H9 (cell line): ENCODE data around the gene FAM3C. TPM values are rescaled to one million over a fixed set of nuclear protein-coding genes. Genes with fewer than 3 reads are reported as not detected.

Source experiments
- DNase-seq: peaks from one replicate; pipeline ENCODE4 v3.0.0-alpha.2; 2017
- H2AFZ ChIP-seq: one replicate; pipeline ENCODE4 v1.6.1; 2013; ENCODE audit warnings: mild to moderate bottlenecking, low read length, control low read depth, moderate library complexity
- H2AK5ac ChIP-seq: 2 replicates; pipeline ENCODE4 v1.6.1; 2013; ENCODE audit warnings: low read length, control low read depth, mixed read lengths; ENCODE audit not compliant: insufficient read length
- H2BK120ac ChIP-seq: one replicate; pipeline ENCODE4 v1.6.1; 2013; ENCODE audit warnings: low read depth, mild to moderate bottlenecking, low read length, control low read depth, inconsistent platforms; ENCODE audit not compliant: poor library complexity, severe bottlenecking
- H2BK12ac ChIP-seq: 2 replicates; pipeline ENCODE4 v1.6.1; 2013; ENCODE audit warnings: low read length, control low read depth, mixed read lengths, low read depth; ENCODE audit not compliant: insufficient read length
- H2BK15ac ChIP-seq: 2 replicates; pipeline ENCODE4 v1.6.1; 2013; ENCODE audit warnings: low read depth, low read length, control low read depth
- H2BK20ac ChIP-seq: one replicate; pipeline ENCODE4 v1.6.1; 2013; ENCODE audit warnings: low read depth, mild to moderate bottlenecking, low read length, control low read depth, inconsistent platforms; ENCODE audit not compliant: poor library complexity, severe bottlenecking
- H2BK5ac ChIP-seq: 2 replicates; pipeline ENCODE4 v1.6.1; 2013; ENCODE audit warnings: low read length, control low read depth, mixed read lengths; ENCODE audit not compliant: insufficient read length
- H3K14ac ChIP-seq: 2 replicates; pipeline ENCODE4 v1.6.1; 2013; ENCODE audit warnings: low read length, control low read depth; ENCODE audit not compliant: insufficient read depth
- H3K18ac ChIP-seq: 2 replicates; pipeline ENCODE4 v1.6.1; 2013; ENCODE audit warnings: low read depth, mild to moderate bottlenecking, mixed read lengths, low read length, control low read depth; ENCODE audit not compliant: insufficient read length
- H3K23ac ChIP-seq: 2 replicates; pipeline ENCODE4 v1.6.1; 2013; ENCODE audit warnings: low read length, control low read depth, mixed read lengths, low read depth; ENCODE audit not compliant: insufficient read length
- H3K23me2 ChIP-seq: 2 replicates; pipeline ENCODE4 v1.6.1; 2013; ENCODE audit warnings: low read depth, mild to moderate bottlenecking, mixed read lengths, low read length, control low read depth; ENCODE audit not compliant: insufficient read length, poor library complexity, severe bottlenecking
- H3K27ac ChIP-seq: 2 replicates; pipeline ENCODE4 v1.5.1; 2013; ENCODE audit warnings: low read length, control low read depth, mixed read lengths, low read depth; ENCODE audit not compliant: insufficient read length
- H3K27me3 ChIP-seq: 2 replicates; pipeline ENCODE4 v1.6.1; 2013; ENCODE audit warnings: low read length, control low read depth, inconsistent platforms; ENCODE audit not compliant: insufficient read depth
- H3K4ac ChIP-seq: 2 replicates; pipeline ENCODE4 v1.6.1; 2013; ENCODE audit warnings: low read depth, mild to moderate bottlenecking, control low read depth, inconsistent platforms, low read length, moderate library complexity
- H3K4me1 ChIP-seq: 2 replicates; pipeline ENCODE4 v1.6.1; 2013; ENCODE audit warnings: low read length, control low read depth, inconsistent platforms; ENCODE audit not compliant: insufficient read depth
- H3K4me2 ChIP-seq: 2 replicates; pipeline ENCODE4 v1.6.1; 2013; ENCODE audit warnings: low read length, control low read depth, mixed read lengths; ENCODE audit not compliant: insufficient read length, insufficient read depth
- H3K56ac ChIP-seq: 2 replicates; pipeline ENCODE4 v1.6.1; 2013; ENCODE audit warnings: low read depth, mild to moderate bottlenecking, mixed read lengths, low read length, control low read depth; ENCODE audit not compliant: insufficient read length
- H3K79me1 ChIP-seq: 2 replicates; pipeline ENCODE4 v1.6.1; 2013; ENCODE audit warnings: low read depth, mild to moderate bottlenecking, moderate library complexity, low read length, control low read depth, inconsistent platforms; ENCODE audit not compliant: insufficient read depth, poor library complexity, severe bottlenecking
- H3K79me2 ChIP-seq: 2 replicates; pipeline ENCODE4 v1.6.1; 2013; ENCODE audit warnings: low read length, control low read depth, inconsistent platforms; ENCODE audit not compliant: insufficient read depth
- H3K9ac ChIP-seq: 2 replicates; pipeline ENCODE4 v1.6.1; 2013; ENCODE audit warnings: low read length, control low read depth, mixed read lengths; ENCODE audit not compliant: insufficient read length; ENCODE audit errors: extremely low read depth
- H3K9me3 ChIP-seq: one replicate; pipeline ENCODE4 v1.6.1; 2013; ENCODE audit warnings: low read depth, low read length, inconsistent platforms; ENCODE audit not compliant: control insufficient read depth
- H3T11ph ChIP-seq: one replicate; pipeline ENCODE4 v1.6.1; 2013; ENCODE audit warnings: mild to moderate bottlenecking, low read length, control low read depth, inconsistent platforms
- H4K20me1 ChIP-seq: one replicate; pipeline ENCODE4 v1.6.1; 2013; ENCODE audit not compliant: control insufficient read depth, insufficient read length, insufficient read depth
- H4K5ac ChIP-seq: 2 replicates; pipeline ENCODE4 v1.6.1; 2013; ENCODE audit warnings: low read depth, mild to moderate bottlenecking, mixed read lengths, low read length, control low read depth; ENCODE audit not compliant: insufficient read length
- H4K8ac ChIP-seq: replicated peaks from 2 replicates; pipeline ENCODE4 v1.6.1; 2013; ENCODE audit warnings: low read length, control low read depth, mixed read lengths, low read depth; ENCODE audit not compliant: insufficient read length
- H4K91ac ChIP-seq: 2 replicates; pipeline ENCODE4 v1.6.1; 2013; ENCODE audit warnings: low read depth, mild to moderate bottlenecking, moderate library complexity, mixed read lengths, low read length, control low read depth; ENCODE audit not compliant: insufficient read length
- H3K27ac Mint-ChIP-seq, 3 experiments: 2 replicates in 2 of 3; 3 replicates in 1 of 3; pipeline ENCODE4 v1.8.0; 2020 to 2021; ENCODE audit warnings: mixed read lengths in 3 of 3, mild to moderate bottlenecking in 1 of 3, moderate library complexity in 1 of 3
- H3K27me3 Mint-ChIP-seq: 2 replicates; pipeline ENCODE4 v1.8.0; 2021; ENCODE audit warnings: low read depth, mild to moderate bottlenecking, moderate library complexity, mixed read lengths
- H3K36me3 Mint-ChIP-seq, 3 experiments: 2 replicates in 2 of 3; 3 replicates in 1 of 3; pipeline ENCODE4 v1.8.0; 2020 to 2021; ENCODE audit warnings: low read depth in 3 of 3, mixed read lengths in 3 of 3; ENCODE audit not compliant: insufficient read depth in 1 of 3
- H3K4me1 Mint-ChIP-seq, 2 experiments: 2 replicates each; pipeline ENCODE4 v1.8.0; 2020; ENCODE audit warnings: mixed read lengths in 2 of 2
- H3K4me3 Mint-ChIP-seq, 2 experiments: 2 replicates in 1 of 2; 3 replicates in 1 of 2; pipeline ENCODE4 v1.8.0; 2020 to 2021; ENCODE audit warnings: mild to moderate bottlenecking in 2 of 2, mixed read lengths in 2 of 2, moderate library complexity in 1 of 2
- H3K9me3 Mint-ChIP-seq, 2 experiments: 2 replicates in 1 of 2; 3 replicates in 1 of 2; pipeline ENCODE4 v1.8.0; 2020; ENCODE audit warnings: mild to moderate bottlenecking in 2 of 2, mixed read lengths in 2 of 2, moderate library complexity in 1 of 2
- CTCF ChIP-seq: fragments of 200-600 bp; sonication (generic); conservative IDR thresholded peaks from 3 replicates; pipeline ENCODE4 v1.8.0; 2021; ENCODE audit warnings: antibody characterized with exemption, mild to moderate bottlenecking
- WGBS: extraction: QIAGEN DNeasy Blood & Tissue Kit; methylation state at CpG from one replicate; pipeline ENCODE4 v1.1.7; 2013; ENCODE audit warnings: missing lambda C conversion rate, low lambda C conversion rate, mixed read lengths; ENCODE audit not compliant: insufficient read length; ENCODE audit errors: extremely low coverage; 5-methylcytosine and 5-hydroxymethylcytosine counted together
- total RNA-seq: library from RNA; stranded (reverse); gene quantifications from 2 replicates; pipeline ENCODE4 v1.2.1, GENCODE V29; 2021

FAM3C gene
- total RNA-seq, 1 experiment from 2014 or later: 64.5 TPM

GRCh38 chr7:121437470-121437869 lies 41.4 kb upstream of the FAM3C start:
- no peak overlapping the region for H2BK120ac ChIP-seq
- H3K9ac ChIP-seq: no peak overlapping the region
- Mint-ChIP-seq H3K27me3 (no peaks in the 10 kb centered on the region), H3K9me3 (peaks cover 9 to 14% of the 10 kb centered on the region in 2 experiments), H3K27ac (peak overlapping the region in 1 of 3 experiments; percentile 14; a peak in 1 of 7 replicates), H3K4me1 (peaks cover 16 to 19% of the 10 kb centered on the region in 2 experiments), H3K4me3 (no peak overlapping the region), H3K36me3 (peaks cover 4 to 17% (median 8%) of the 10 kb centered on the region in 3 experiments; a peak in 6 of 7 replicates)
- H3K56ac ChIP-seq: no peak overlapping the region
- no peak overlapping the region for H3K14ac ChIP-seq
- WGBS: no CpG with 5 or more reads among the region's 6 CpGs
- no peak for TF ChIP-seq CTCF
- no peak overlapping the region for H3K18ac ChIP-seq
- H2AK5ac ChIP-seq: no peak overlapping the region
- no peaks in the 10 kb centered on the region for H3K23me2 ChIP-seq
- H2BK5ac ChIP-seq: no peak overlapping the region
- H3K4ac ChIP-seq: no peak overlapping the region
- no peak overlapping the region for H4K5ac ChIP-seq
- no peaks in the 10 kb centered on the region; the same call in 1 of the 2 replicates for H3K4me1 ChIP-seq
- H2BK12ac ChIP-seq: no peak overlapping the region
- H3K79me1 ChIP-seq: no peaks in the 10 kb centered on the region
- no peak overlapping the region for H4K8ac ChIP-seq
- H3K27ac ChIP-seq: no peak overlapping the region
- H4K91ac ChIP-seq: no peak overlapping the region
- H2BK15ac ChIP-seq: no peak overlapping the region
- H3K9me3 ChIP-seq: no peaks in the 10 kb centered on the region
- H3K79me2 ChIP-seq: no peaks in the 10 kb centered on the region
- H3K23ac ChIP-seq: no peak overlapping the region
- no peak for DNase-seq
- no peaks in the 10 kb centered on the region for H4K20me1 ChIP-seq
- H3K4me2 ChIP-seq: no peak overlapping the region
- H3K27me3 ChIP-seq: no peaks in the 10 kb centered on the region
- H2BK20ac ChIP-seq: no peak overlapping the region
- no peak overlapping the region for H2AFZ ChIP-seq
- H3T11ph ChIP-seq: no peak overlapping the region
